Gastrocnemius medialis (tissue), 4 donors: ENCODE data around the gene C1orf198.

Experiments
- POLR2A ChIP-seq, 2 donors: fragments of 450-650 bp; IDR thresholded peaks; one replicate each; pipeline ENCODE4 v1.6.1; 2017; ENCODE audit warnings: antibody characterized with exemption in 2 of 2, mild to moderate bottlenecking in 2 of 2, moderate library complexity in 2 of 2
- TF ChIP-seq, protein P1 (sequence below), 5 experiments: fragments of 450-650 bp in 3 of 5; fragments of 200-600 bp in 2 of 5; sonication (generic) in 2 of 5; IDR thresholded peaks in 4 of 5; conservative IDR thresholded peaks in 1 of 5; 1 replicate in 4 of 5; 2 replicates in 1 of 5; pipeline ENCODE4 v1.5.1; 2016 to 2019; ENCODE audit warnings: antibody characterized with exemption in 5 of 5, mild to moderate bottlenecking in 3 of 5, moderate library complexity in 3 of 5

DNA sequence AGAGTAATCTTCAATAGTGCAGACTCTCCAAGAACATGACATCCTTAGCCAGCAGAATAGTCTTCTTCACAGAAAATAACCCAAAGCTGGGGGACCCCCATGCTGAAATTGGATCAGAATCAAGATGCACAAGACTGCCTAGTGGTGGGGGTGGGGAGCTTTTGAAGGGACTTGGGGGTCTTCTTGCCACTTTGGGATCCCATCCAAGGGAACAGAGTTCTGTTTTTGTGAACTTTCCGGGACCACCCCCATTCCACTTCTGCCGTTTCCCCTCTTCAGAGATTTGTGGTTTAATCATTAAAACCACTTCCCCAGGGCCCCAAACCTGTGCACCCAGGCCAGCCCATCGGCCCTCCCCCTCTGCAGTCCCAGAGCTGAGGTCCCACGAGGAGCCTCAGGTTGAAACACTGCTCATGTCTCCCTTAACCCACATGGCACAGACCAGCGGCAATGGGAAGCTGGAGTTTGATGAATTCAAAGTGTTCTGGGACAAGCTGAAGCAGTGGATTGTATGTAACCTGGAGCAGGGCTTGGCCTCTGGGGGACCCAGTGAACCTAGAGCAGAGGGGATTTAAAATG is 76.2 kb downstream of the C1orf198 start:
- TF ChIP-seq, protein P1, sequence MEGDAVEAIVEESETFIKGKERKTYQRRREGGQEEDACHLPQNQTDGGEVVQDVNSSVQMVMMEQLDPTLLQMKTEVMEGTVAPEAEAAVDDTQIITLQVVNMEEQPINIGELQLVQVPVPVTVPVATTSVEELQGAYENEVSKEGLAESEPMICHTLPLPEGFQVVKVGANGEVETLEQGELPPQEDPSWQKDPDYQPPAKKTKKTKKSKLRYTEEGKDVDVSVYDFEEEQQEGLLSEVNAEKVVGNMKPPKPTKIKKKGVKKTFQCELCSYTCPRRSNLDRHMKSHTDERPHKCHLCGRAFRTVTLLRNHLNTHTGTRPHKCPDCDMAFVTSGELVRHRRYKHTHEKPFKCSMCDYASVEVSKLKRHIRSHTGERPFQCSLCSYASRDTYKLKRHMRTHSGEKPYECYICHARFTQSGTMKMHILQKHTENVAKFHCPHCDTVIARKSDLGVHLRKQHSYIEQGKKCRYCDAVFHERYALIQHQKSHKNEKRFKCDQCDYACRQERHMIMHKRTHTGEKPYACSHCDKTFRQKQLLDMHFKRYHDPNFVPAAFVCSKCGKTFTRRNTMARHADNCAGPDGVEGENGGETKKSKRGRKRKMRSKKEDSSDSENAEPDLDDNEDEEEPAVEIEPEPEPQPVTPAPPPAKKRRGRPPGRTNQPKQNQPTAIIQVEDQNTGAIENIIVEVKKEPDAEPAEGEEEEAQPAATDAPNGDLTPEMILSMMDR (IDR thresholded peaks at IDR 0.05 in 4 of 5, conservative IDR thresholded peaks at IDR 0.05 in 1 of 5), result no peak
- TF ChIP-seq POLR2A (IDR thresholded peaks at IDR 0.05), result no peak
